Suprapubic skin (tissue), 3 donors: Measurements from ENCODE around the gene HDDC3.

Experiments
- POLR2A ChIP-seq, 2 donors: fragments of 450-650 bp; IDR thresholded peaks; one replicate each; pipeline ENCODE4 v1.6.1; 2017; ENCODE audit warnings: antibody characterized with exemption in 2 of 2, mild to moderate bottlenecking in 2 of 2, moderate library complexity in 2 of 2
- TF ChIP-seq, protein P1 (sequence below), 2 donors: fragments of 200-600 bp in 1 of 2; fragments of 450-650 bp in 1 of 2; sonication (generic) in 1 of 2; IDR thresholded peaks; one replicate each; pipeline ENCODE4 v1.5.1; 2016 to 2019; ENCODE audit warnings: antibody characterized with exemption in 2 of 2, mild to moderate bottlenecking in 1 of 2, moderate library complexity in 1 of 2

DNA sequence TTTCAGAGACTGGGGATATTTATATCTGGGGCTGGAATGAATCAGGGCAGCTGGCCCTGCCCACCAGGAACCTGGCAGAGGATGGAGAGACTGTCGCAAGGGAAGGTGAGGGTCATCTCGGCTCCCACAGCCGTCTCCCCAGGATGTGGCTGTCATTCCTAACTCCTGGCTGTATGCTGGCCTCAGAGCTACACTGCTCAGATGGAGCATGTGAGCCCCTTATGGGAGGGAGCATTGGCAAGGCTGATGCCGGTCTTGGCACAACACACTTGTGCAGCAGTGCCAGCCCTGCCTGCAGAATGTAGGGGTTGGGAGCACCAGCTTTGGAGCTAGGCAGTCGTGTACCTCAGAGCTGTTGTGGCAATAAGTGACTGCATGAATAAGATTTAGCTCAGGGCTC, 27.5 kb upstream of the HDDC3 start:
- TF ChIP-seq, protein P1, sequence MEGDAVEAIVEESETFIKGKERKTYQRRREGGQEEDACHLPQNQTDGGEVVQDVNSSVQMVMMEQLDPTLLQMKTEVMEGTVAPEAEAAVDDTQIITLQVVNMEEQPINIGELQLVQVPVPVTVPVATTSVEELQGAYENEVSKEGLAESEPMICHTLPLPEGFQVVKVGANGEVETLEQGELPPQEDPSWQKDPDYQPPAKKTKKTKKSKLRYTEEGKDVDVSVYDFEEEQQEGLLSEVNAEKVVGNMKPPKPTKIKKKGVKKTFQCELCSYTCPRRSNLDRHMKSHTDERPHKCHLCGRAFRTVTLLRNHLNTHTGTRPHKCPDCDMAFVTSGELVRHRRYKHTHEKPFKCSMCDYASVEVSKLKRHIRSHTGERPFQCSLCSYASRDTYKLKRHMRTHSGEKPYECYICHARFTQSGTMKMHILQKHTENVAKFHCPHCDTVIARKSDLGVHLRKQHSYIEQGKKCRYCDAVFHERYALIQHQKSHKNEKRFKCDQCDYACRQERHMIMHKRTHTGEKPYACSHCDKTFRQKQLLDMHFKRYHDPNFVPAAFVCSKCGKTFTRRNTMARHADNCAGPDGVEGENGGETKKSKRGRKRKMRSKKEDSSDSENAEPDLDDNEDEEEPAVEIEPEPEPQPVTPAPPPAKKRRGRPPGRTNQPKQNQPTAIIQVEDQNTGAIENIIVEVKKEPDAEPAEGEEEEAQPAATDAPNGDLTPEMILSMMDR (IDR thresholded peaks at IDR 0.05) = no peak
- TF ChIP-seq POLR2A (IDR thresholded peaks at IDR 0.05) = no peak
